ENCODE measurements around the gene SLC5A2.
"Not testable (repeated sequence)": the region's sequence is repeated elsewhere in the genome, so short reads cannot be mapped to it uniquely, and the experiment has no call there.

SLC5A2 gene

DNA sequence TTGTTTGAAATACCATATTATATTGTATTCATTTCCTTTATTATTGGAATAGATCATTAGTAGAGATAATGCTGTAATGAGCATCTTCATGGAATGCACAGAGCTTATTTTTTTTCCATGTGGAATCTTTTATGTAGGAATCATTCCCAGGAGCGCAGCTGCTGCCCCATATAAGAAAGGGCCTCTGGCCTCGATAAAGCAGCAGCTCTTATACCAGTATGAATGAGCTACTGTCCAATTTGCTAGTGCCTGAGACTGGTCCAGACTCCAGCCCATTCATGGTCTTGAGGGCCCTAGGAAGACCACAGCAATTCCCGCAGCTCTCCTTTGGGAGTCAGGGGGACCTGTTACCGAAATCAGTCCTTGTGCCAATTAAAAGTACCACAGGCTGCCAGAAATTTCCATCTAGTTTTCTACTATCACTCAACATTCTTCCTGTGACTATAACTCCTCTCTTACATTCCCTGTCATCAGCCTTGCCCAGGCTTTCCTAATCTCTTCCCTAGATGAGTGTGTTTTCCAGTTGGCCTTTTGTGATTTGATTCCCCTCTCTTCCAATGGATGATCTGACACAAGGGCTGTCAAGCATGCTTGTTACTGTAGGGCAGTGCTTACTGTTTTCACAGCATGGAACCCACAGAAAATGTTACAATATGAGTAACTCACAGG is 42.3 kb upstream of the SLC5A2 start:
- no peak for DNase-seq (ENCODE audit: low read depth in 2 of 2)
- no peak for TF ChIP-seq CTCF (IDR thresholded peaks at IDR 0.05; ENCODE audit: low read depth, low read length)

DNA sequence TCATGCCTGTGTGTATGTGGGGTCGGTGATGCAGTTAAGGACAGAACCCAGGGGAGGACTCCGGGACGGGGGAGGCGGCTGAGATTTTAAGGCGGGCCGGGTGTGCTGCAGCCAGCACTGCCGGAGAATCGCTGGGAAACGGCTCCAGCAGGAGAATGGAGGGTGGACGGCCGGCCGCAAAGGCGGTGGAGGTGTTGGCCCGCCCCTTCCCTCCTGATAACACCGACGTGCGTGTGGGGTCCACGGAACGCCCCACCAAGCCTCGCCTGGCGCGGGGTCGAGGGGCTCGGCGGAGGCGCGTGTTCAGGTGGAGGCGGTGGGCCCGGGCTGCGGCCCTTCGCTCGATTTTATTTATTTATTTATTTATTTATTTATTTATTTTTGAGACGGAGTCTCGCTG is 41.0 kb upstream of the SLC5A2 start:
- H3K4me3 ChIP-seq (replicated peaks in 1 of 2; ENCODE audit: low read depth in 2 of 2, low read length in 2 of 2): peak overlapping the region; percentile 70 to 75
- TF ChIP-seq CTCF (IDR thresholded peaks at IDR 0.05; ENCODE audit: low read depth, low read length): no peak
- no peak for DNase-seq (ENCODE audit: low read depth in 2 of 2)

More for the DNA sequence above, 42.3 kb upstream of the SLC5A2 start:
- H3K4me3 ChIP-seq (replicated peaks in 1 of 2; ENCODE audit: low read depth in 2 of 2, low read length in 2 of 2): no peak overlapping the region

DNA sequence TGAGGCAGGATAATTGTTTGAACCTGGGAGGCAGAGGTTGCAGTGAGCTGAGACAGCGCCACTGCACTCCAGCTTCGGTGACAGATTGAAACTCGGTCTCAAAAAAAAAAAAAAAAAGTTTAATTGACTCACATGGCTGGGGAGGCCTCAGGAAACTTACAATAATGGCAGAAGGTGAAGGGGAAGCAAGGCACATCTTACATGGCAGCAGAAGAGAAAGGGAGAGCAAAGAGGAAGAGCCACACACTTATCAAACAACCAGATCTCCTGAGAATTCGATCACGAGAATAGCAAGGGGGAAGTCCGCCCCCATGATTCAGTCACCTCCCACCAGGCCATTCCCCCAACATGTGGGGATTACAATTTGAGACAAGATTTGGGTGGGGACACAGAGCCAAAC is 37.0 kb upstream of the SLC5A2 start:
- not testable (repeated sequence) for DNase-seq (ENCODE audit: low read depth in 2 of 2); H3K4me3 ChIP-seq (replicated peaks in 1 of 2; ENCODE audit: low read depth in 2 of 2, low read length in 2 of 2)

GRCh38 chr16:31451201-31451600 is 31.7 kb upstream of the SLC5A2 start:
- TF ChIP-seq CTCF (IDR thresholded peaks at IDR 0.05; ENCODE audit: low read depth, low read length): no peak
- no peak overlapping the region for H3K4me3 ChIP-seq (replicated peaks in 1 of 2; ENCODE audit: low read depth in 2 of 2, low read length in 2 of 2)
- DNase-seq (ENCODE audit: low read depth in 2 of 2): no peak

DNA sequence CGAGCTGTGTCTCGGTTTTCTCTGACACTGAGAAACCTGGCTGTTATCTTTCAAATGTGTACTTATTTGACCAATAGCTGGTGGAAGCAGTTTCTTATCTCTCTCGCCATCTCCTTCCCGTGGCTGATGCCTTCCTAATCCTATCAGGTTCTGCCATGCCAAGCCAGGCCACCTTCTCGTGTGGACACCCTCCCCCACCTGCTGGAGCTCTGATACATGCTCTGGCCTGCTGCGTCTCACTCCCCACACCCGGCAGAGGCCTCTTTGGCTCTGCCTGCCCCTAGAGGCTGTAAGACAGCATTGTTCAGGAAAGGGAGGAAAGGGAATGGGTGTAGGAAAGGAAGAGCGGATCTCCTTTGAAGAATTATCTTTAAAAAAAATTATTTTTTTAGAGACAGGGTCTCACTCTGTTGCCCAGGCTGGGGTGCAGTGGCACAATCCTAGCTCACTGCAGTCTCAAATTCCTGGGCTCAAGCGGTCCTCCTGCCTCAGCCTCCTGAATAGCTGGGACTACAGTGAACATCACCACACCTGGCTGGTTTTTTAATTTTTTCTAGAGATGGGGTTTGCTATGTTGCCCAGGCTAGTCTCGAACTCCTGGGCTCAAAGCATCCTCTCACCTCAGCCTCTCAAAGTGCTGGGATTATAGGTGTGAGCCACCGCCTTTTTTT is 31.1 kb upstream of the SLC5A2 start:
- DNase-seq (ENCODE audit: low read depth in 2 of 2): peak; percentile 73 to 77
- TF ChIP-seq CTCF (IDR thresholded peaks at IDR 0.05; ENCODE audit: low read depth, low read length): peak; percentile 85
- H3K4me3 ChIP-seq (replicated peaks in 1 of 2; ENCODE audit: low read depth in 2 of 2, low read length in 2 of 2): no peak overlapping the region

DNA sequence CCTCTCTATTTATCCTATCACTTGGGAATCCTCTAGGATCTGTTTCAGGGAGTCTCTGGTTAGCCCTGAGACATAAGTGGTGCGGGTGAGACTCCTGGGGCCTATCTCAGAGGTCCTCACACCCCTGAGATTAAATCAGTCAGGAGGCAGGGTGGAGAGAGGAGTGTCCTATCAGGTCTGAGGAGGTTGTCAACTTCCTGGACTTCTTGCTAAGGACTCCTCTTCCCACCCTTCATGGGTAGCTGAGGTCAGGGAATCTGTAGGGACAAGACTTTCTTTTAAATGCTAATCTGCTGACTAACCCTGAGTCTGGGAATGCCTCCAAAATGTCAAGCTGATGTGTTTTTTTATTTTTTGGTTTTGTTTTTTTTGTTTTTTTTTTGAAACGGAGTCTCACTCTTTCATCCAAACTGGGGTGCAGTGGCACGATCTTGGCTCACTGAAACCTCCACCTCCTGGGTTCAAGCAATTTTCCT is 30.3 kb upstream of the SLC5A2 start:
- no peak overlapping the region for H3K4me3 ChIP-seq (replicated peaks in 1 of 2; ENCODE audit: low read depth in 2 of 2, low read length in 2 of 2)
- peak; percentile 93 to 95 for DNase-seq (ENCODE audit: low read depth in 2 of 2)
- TF ChIP-seq CTCF (IDR thresholded peaks at IDR 0.05; ENCODE audit: low read depth, low read length): no peak
